Endothelial cell (in vitro differentiated cells): Measurements from ENCODE around the gene CSE1L. TPM values are rescaled to one million over a fixed set of nuclear protein-coding genes. Genes with fewer than 3 reads are reported as not detected.

Experiments used
- DNase-seq: peaks from one replicate; pipeline ENCODE4 v3.0.0; 2021; ENCODE audit warnings: low spot score
- H3K27ac Mint-ChIP-seq: one replicate; pipeline ENCODE4 v1.8.0; 2021; ENCODE audit warnings: mixed read lengths, inconsistent platforms; ENCODE audit not compliant: unreplicated experiment
- H3K27me3 Mint-ChIP-seq: one replicate; pipeline ENCODE4 v1.8.0; 2021; ENCODE audit warnings: mild to moderate bottlenecking, moderate library complexity, mixed read lengths, inconsistent platforms; ENCODE audit not compliant: unreplicated experiment
- H3K36me3 Mint-ChIP-seq: one replicate; pipeline ENCODE4 v1.8.0; 2021; ENCODE audit warnings: mild to moderate bottlenecking, low read depth, mixed read lengths, inconsistent platforms; ENCODE audit not compliant: unreplicated experiment
- H3K4me1 Mint-ChIP-seq: one replicate; pipeline ENCODE4 v1.8.0; 2021; ENCODE audit warnings: mild to moderate bottlenecking, mixed read lengths, inconsistent platforms; ENCODE audit not compliant: unreplicated experiment
- H3K4me3 Mint-ChIP-seq: one replicate; pipeline ENCODE4 v1.8.0; 2021; ENCODE audit warnings: mild to moderate bottlenecking, mixed read lengths, inconsistent platforms; ENCODE audit not compliant: unreplicated experiment
- H3K9me3 Mint-ChIP-seq: one replicate; pipeline ENCODE4 v1.8.0; 2021; ENCODE audit warnings: mixed read lengths, inconsistent platforms; ENCODE audit not compliant: unreplicated experiment
- total RNA-seq: library from RNA; stranded (reverse); fragmentation: NEBNext Ultra II Directional; extraction: Animal tissue kit (Norgen Biotek cat#: 25700); gene quantifications from one replicate; pipeline ENCODE4 v1.2.1, GENCODE V29; 2021; ENCODE audit not compliant: unreplicated experiment
- TF ChIP-seq, protein P1 (sequence below): fragments of 200-600 bp; sonication (generic); IDR thresholded peaks from one replicate; pipeline ENCODE4 v1.5.0; 2021; ENCODE audit warnings: antibody characterized with exemption; ENCODE audit not compliant: unreplicated experiment

The CSE1L gene
- total RNA-seq, 1 donor from 2014 or later: 54.7 TPM

DNA sequence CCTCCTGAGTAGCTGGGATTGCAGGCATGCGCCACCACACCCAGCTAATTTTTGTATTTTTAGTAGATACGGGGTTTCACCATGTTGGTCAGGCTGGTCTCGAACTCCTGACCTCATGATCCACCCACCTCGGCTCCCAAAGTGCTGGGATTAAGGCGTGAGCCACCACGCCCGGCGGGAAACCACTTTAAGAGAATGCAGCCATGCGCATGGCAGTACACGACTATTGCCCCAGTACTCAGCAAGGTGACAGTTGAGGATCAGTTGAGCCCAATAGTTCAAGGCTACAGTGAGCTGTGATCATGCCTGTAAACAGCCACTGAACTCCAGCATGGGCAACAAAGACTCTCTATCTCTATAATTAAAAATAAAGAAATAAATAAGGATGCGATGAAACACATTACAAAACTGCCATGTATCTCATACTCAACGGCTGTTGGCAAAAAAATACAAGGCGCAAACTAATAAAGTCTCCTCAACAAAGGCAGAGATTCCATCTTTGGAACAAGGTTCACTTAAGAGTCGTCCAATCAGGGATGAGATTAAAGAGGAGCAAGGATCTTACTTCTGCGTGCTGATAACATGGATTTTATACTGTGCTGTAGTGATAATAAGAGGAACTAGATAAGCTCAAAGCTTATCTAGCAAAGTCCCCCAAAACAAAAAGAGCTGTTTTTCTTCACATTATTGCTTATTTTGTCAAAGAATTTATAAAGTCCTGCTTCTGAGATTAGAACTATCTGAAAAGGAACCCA is 90.9 kb downstream of the CSE1L start:
- no peak overlapping the region for H3K27ac Mint-ChIP-seq
- H3K27me3 Mint-ChIP-seq: no peaks in the 10 kb centered on the region
- H3K36me3 Mint-ChIP-seq: peaks cover 22% of the 10 kb centered on the region

DNA sequence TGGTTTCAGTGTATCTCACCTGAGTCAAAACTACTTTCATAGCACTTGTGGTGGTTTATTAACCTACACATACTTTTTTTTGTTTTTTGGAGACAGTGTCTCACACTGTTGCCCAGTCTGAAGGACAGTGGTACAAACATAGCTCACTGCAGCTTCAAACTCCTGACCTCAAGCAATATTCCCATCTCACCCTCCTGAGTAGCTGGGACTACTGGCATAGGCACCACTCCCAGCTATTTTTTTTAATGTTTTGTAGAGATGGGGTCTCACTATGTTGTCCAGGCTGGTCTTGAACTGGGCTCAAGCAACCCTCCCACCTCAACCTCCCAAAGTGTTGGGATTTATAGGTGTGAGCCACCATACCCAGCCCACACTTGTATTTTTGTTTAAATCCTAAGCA is 92.3 kb downstream of the CSE1L start:
- no peaks in the 10 kb centered on the region for H3K27me3 Mint-ChIP-seq
- no peaks in the 10 kb centered on the region for H3K9me3 Mint-ChIP-seq
- H3K27ac Mint-ChIP-seq: no peak overlapping the region
- peaks cover 16% of the 10 kb centered on the region for H3K36me3 Mint-ChIP-seq
- H3K4me3 Mint-ChIP-seq: no peak overlapping the region
- TF ChIP-seq, protein P1, sequence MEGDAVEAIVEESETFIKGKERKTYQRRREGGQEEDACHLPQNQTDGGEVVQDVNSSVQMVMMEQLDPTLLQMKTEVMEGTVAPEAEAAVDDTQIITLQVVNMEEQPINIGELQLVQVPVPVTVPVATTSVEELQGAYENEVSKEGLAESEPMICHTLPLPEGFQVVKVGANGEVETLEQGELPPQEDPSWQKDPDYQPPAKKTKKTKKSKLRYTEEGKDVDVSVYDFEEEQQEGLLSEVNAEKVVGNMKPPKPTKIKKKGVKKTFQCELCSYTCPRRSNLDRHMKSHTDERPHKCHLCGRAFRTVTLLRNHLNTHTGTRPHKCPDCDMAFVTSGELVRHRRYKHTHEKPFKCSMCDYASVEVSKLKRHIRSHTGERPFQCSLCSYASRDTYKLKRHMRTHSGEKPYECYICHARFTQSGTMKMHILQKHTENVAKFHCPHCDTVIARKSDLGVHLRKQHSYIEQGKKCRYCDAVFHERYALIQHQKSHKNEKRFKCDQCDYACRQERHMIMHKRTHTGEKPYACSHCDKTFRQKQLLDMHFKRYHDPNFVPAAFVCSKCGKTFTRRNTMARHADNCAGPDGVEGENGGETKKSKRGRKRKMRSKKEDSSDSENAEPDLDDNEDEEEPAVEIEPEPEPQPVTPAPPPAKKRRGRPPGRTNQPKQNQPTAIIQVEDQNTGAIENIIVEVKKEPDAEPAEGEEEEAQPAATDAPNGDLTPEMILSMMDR: no peak
- peaks cover 2% of the 10 kb centered on the region for H3K4me1 Mint-ChIP-seq
- DNase-seq: no peak

More for the DNA sequence above, 90.9 kb downstream of the CSE1L start:
- no peak for DNase-seq
- no peaks in the 10 kb centered on the region for H3K9me3 Mint-ChIP-seq
- H3K4me1 Mint-ChIP-seq: peaks cover 5% of the 10 kb centered on the region
- TF ChIP-seq, protein P1: no peak
- H3K4me3 Mint-ChIP-seq: no peak overlapping the region

- Mint-ChIP-seq H3K4me1 (no peaks in the 10 kb centered on the region), H3K4me3 (no peak overlapping the region), H3K27me3 (no peaks in the 10 kb centered on the region), H3K36me3 (peaks cover 22% of the 10 kb centered on the region), H3K9me3 (no peaks in the 10 kb centered on the region), H3K27ac (no peak overlapping the region)
- TF ChIP-seq, protein P1: no peak
- DNase-seq: no peak
Observed at GRCh38 chr20:49140411-49140810, 94.3 kb downstream of the CSE1L start.

GRCh38 chr20:49140834-49141233 is 94.7 kb downstream of the CSE1L start:
- Mint-ChIP-seq H3K4me3 (no peak overlapping the region), H3K4me1 (no peaks in the 10 kb centered on the region), H3K27me3 (no peaks in the 10 kb centered on the region), H3K9me3 (no peaks in the 10 kb centered on the region), H3K27ac (no peak overlapping the region), H3K36me3 (peaks cover 21% of the 10 kb centered on the region)
- TF ChIP-seq, protein P1: no peak
- DNase-seq: no peak

Other genes starting within 250 kb of the CSE1L start
- 248 TPM for gene PREX1, start 218.3 kb upstream of the CSE1L start, total RNA-seq
- 20.3 TPM for gene ARFGEF2, start 124.6 kb upstream of the CSE1L start, total RNA-seq
- 115 TPM for gene STAU1, start 142.0 kb downstream of the CSE1L start, total RNA-seq
- 29.6 TPM for gene DDX27, start 173.1 kb downstream of the CSE1L start, total RNA-seq
- 25.0 TPM for gene ZNFX1, start 231.7 kb downstream of the CSE1L start, total RNA-seq